DOHH2 (cell line): Measurements from ENCODE around the gene ADD3.

Experiments used
- H3F3A ChIP-seq: fragments of 200-600 bp; sonication (generic), shearing (Covaris generic); 2 replicates; pipeline ENCODE4 v1.6.0; 2016; ENCODE audit warnings: antibody characterized with exemption, mild to moderate bottlenecking; ENCODE audit not compliant: control insufficient read depth, insufficient read depth
- H3K27ac ChIP-seq: fragments of 200-600 bp; sonication (generic); 2 replicates; pipeline ENCODE4 v1.5.1; 2014; ENCODE audit warnings: low read depth, mild to moderate bottlenecking, low read length, moderate library complexity
- H3K27me3 ChIP-seq: fragments of 200-600 bp; sonication (generic); 2 replicates; pipeline ENCODE4 v1.6.1; 2014; ENCODE audit warnings: mild to moderate bottlenecking, low read length, mixed read lengths; ENCODE audit not compliant: control insufficient read depth
- H3K36me3 ChIP-seq: fragments of 200-600 bp; sonication (generic); 2 replicates; pipeline ENCODE4 v1.6.1; 2014; ENCODE audit warnings: mild to moderate bottlenecking, low read length, moderate library complexity, mixed read lengths; ENCODE audit not compliant: control insufficient read depth
- H3K4me1 ChIP-seq: fragments of 200-600 bp; sonication (generic); 2 replicates; pipeline ENCODE4 v1.6.1; 2014; ENCODE audit warnings: mild to moderate bottlenecking, low read length, mixed read lengths; ENCODE audit not compliant: control insufficient read depth
- H3K4me2 ChIP-seq: fragments of 200-600 bp; sonication (generic); 2 replicates; pipeline ENCODE4 v1.6.0; 2014; ENCODE audit warnings: mild to moderate bottlenecking, low read length, moderate library complexity
- H3K4me3 ChIP-seq: fragments of 200-600 bp; sonication (generic); 2 replicates; pipeline ENCODE4 v1.5.1; 2014; ENCODE audit warnings: mild to moderate bottlenecking, low read length, mixed read lengths
- H3K79me2 ChIP-seq: fragments of 200-600 bp; sonication (generic); 2 replicates; pipeline ENCODE4 v1.6.1; 2014; ENCODE audit warnings: mild to moderate bottlenecking, low read length, mixed read lengths; ENCODE audit not compliant: control insufficient read depth
- H3K9me2 ChIP-seq: fragments of 200-600 bp; sonication (generic); replicated peaks from 2 replicates; pipeline ENCODE4 v1.6.1; 2014; ENCODE audit warnings: mild to moderate bottlenecking, low read length, mixed read lengths; ENCODE audit not compliant: control insufficient read depth
- H3K9me3 ChIP-seq: fragments of 200-600 bp; sonication (generic); 2 replicates; pipeline ENCODE4 v1.6.1; 2014; ENCODE audit warnings: antibody characterized with exemption, low read length, mixed read lengths; ENCODE audit not compliant: control insufficient read depth, insufficient read depth
- H4K20me1 ChIP-seq: fragments of 200-600 bp; sonication (generic); 2 replicates; pipeline ENCODE4 v1.6.0; 2014; ENCODE audit warnings: low read depth, mild to moderate bottlenecking, antibody characterized with exemption, low read length, moderate library complexity; ENCODE audit not compliant: control insufficient read depth, insufficient read depth
- EZH2phosphoT487 ChIP-seq: fragments of 200-600 bp; sonication (generic); IDR thresholded peaks from 2 replicates; pipeline ENCODE4 v1.6.1; 2017; ENCODE audit warnings: borderline replicate concordance, mild to moderate bottlenecking, antibody characterized with exemption, low read length, moderate library complexity, mixed read lengths
- TF ChIP-seq, protein P1 (sequence below): fragments of 200-600 bp; sonication (generic); IDR thresholded peaks from one replicate; pipeline ENCODE4 v1.5.1; 2014; ENCODE audit warnings: antibody characterized with exemption, mild to moderate bottlenecking, low read depth, low read length; ENCODE audit not compliant: poor library complexity, severe bottlenecking

Gene ADD3

DNA sequence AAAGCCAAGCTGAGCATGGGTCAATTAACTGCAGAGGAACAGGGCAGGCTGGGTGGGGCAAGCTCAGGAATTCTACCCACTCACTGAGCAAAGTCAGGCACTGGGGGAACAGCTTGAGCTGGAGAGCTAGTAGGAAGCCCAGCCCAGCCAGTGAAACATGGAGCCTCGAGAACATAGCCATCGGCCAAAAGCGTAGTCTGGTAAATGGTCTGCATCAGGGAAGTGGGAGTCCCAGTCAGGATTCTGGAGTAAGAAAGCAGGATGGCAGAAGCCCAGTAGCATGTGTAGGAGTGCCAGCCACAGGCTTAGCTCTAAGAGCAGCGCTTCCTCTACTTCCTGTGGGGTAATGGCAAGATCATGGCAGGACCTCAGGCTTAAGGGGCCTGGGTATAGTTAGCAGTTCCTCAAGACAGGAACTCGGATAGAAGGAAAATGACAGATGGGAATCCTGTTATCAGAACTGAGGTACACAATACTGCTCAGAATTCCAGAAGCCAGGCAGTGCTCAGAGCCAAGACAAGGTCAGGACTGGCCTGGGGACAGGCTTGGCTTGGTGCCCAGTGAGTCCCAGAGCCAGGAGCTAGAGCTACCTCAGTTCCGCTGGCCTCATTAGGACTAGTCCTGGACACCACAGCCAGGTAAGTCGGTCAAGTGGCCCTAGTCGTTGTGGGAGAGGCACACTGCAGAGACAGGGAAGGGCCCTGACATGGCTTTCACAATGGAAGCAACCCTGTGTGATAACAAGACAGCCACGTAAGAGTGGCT is 134.3 kb downstream of the ADD3 start:
- no peaks in the 10 kb centered on the region for H4K20me1 ChIP-seq
- H3K27me3 ChIP-seq, result peaks cover 16% of the 10 kb centered on the region
- no peaks in the 10 kb centered on the region for H3K36me3 ChIP-seq
- no peak overlapping the region for H3K4me2 ChIP-seq
- peaks cover 16% of the 10 kb centered on the region for H3K4me1 ChIP-seq
- no peaks in the 10 kb centered on the region; the same call in 1 of the 2 replicates for H3F3A ChIP-seq
- H3K4me3 ChIP-seq, result no peak overlapping the region
- H3K79me2 ChIP-seq, result no peaks in the 10 kb centered on the region
- no peak for TF ChIP-seq EZH2phosphoT487
- TF ChIP-seq, protein P1, sequence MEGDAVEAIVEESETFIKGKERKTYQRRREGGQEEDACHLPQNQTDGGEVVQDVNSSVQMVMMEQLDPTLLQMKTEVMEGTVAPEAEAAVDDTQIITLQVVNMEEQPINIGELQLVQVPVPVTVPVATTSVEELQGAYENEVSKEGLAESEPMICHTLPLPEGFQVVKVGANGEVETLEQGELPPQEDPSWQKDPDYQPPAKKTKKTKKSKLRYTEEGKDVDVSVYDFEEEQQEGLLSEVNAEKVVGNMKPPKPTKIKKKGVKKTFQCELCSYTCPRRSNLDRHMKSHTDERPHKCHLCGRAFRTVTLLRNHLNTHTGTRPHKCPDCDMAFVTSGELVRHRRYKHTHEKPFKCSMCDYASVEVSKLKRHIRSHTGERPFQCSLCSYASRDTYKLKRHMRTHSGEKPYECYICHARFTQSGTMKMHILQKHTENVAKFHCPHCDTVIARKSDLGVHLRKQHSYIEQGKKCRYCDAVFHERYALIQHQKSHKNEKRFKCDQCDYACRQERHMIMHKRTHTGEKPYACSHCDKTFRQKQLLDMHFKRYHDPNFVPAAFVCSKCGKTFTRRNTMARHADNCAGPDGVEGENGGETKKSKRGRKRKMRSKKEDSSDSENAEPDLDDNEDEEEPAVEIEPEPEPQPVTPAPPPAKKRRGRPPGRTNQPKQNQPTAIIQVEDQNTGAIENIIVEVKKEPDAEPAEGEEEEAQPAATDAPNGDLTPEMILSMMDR, result no peak
- H3K9me2 ChIP-seq, result no peaks in the 10 kb centered on the region
- no peak overlapping the region for H3K27ac ChIP-seq
- H3K9me3 ChIP-seq, result no peaks in the 10 kb centered on the region

DNA sequence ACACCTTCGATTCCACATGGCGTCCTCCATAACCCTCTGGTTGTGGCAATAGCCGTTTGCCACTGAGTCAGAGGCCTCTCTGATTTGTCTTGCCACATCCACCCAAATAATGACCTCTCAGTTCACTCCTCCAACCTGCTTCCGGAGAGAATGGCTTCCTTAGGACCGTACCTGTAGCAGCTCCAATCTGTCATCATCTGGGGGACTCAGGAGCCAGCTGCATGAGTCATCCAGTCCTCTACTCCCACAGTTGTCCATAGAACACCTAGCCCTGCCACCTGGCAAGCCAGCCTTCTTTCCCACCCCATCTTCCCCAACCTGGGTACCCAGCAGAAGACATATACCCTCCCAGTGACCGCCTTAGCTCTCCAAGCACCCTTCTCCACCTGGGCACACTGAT is 135.2 kb downstream of the ADD3 start:
- Histone ChIP-seq H3K36me3 (no peaks in the 10 kb centered on the region), H3F3A (no peaks in the 10 kb centered on the region; the same call in 1 of the 2 replicates), H4K20me1 (no peaks in the 10 kb centered on the region), H3K9me3 (no peaks in the 10 kb centered on the region), H3K4me2 (no peak overlapping the region), H3K9me2 (no peaks in the 10 kb centered on the region), H3K4me3 (no peak overlapping the region), H3K27ac (no peak overlapping the region), H3K27me3 (peaks cover 23% of the 10 kb centered on the region), H3K4me1 (peaks cover 7% of the 10 kb centered on the region), H3K79me2 (no peaks in the 10 kb centered on the region)
- TF ChIP-seq, protein P1, result no peak
- no peak for TF ChIP-seq EZH2phosphoT487

DNA sequence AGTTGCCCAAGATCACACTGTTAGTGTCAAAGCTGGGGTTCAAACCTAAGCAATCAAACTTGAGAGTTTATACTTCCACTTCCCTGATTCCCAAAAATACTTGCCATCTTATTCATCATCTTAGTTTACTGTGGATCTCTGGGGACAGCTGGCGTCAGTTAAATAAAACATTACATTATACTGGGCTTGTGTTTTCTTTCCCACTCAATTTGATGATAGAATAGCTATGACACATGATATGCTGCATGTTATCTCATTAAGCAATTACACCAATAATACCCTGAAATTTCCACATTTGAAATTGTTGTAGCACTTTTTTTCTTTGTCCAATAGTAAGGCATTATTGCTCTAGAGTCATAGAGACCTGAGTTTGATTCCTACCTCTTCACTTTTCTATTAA is 136.7 kb downstream of the ADD3 start:
- H3K36me3 ChIP-seq, result no peaks in the 10 kb centered on the region
- H3F3A ChIP-seq, result no peaks in the 10 kb centered on the region
- no peak overlapping the region for H3K4me2 ChIP-seq
- H3K27ac ChIP-seq, result no peak overlapping the region
- no peaks in the 10 kb centered on the region for H3K9me3 ChIP-seq
- H3K9me2 ChIP-seq, result no peaks in the 10 kb centered on the region
- no peak for TF ChIP-seq EZH2phosphoT487
- TF ChIP-seq, protein P1, result no peak
- H3K4me3 ChIP-seq, result no peak overlapping the region
- H3K79me2 ChIP-seq, result no peaks in the 10 kb centered on the region
- H3K27me3 ChIP-seq, result peaks cover 34% of the 10 kb centered on the region
- H4K20me1 ChIP-seq, result no peaks in the 10 kb centered on the region
- H3K4me1 ChIP-seq, result no peaks in the 10 kb centered on the region
